ENCODE measurements around the gene RNU4-1. TPM values are rescaled to one million over a fixed set of nuclear protein-coding genes. Genes with fewer than 3 reads are reported as not detected.
"Not testable (repeated sequence)": the region's sequence is repeated elsewhere in the genome, so short reads cannot be mapped to it uniquely, and the experiment has no call there.

Gene RNU4-1
- under 0.01 TPM in 1 of 2 replicates, not detected in the other for total RNA-seq (2014; rRNA removed; shearing (Covaris generic))

DNA sequence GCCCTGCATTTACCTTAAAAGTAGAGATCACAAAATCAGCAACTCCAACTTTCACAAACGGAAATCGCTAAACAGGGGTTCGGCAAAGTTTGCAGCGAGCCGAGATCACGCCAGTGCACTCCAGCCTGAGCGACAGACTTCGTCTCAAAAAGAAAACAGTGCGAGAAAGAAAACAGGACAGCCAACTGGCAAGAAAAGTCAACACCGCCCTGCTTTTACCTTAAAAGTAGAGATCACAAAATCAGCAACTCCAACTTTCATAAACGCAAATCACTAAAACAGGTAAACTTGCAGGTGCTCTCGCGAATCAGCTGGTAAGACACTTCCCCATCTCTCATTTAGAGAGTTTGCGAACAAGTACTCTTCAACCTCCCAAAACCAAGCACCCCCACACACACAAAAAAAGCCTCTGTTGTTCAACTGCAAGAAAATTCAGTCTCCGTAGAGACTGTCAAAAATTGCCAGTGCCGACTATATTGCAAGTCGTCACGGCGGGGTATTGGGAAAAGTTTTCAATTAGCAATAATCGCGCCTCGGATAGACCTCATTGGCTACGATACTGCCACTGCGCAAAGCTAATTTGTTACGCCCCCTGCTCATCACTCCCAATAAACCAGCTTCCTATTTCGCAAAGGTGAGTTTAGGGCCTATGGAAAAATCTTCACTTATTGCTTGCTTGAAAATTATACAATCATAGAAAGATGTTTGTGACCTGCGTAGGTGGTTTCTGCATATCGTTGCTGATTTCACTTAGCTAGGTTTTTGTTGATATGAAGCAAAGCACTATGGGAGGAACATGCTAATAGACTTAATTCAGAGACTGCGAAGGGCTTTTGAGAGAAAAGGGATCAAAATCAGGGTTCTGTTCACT is at the start of gene RNU4-1:
RNU4-1 (minus strand) TSS at position 577 of the 871 bp plus-strand sequence.
- peak; percentile 96 for DNase-seq (ENCODE audit: low read depth)

DNA sequence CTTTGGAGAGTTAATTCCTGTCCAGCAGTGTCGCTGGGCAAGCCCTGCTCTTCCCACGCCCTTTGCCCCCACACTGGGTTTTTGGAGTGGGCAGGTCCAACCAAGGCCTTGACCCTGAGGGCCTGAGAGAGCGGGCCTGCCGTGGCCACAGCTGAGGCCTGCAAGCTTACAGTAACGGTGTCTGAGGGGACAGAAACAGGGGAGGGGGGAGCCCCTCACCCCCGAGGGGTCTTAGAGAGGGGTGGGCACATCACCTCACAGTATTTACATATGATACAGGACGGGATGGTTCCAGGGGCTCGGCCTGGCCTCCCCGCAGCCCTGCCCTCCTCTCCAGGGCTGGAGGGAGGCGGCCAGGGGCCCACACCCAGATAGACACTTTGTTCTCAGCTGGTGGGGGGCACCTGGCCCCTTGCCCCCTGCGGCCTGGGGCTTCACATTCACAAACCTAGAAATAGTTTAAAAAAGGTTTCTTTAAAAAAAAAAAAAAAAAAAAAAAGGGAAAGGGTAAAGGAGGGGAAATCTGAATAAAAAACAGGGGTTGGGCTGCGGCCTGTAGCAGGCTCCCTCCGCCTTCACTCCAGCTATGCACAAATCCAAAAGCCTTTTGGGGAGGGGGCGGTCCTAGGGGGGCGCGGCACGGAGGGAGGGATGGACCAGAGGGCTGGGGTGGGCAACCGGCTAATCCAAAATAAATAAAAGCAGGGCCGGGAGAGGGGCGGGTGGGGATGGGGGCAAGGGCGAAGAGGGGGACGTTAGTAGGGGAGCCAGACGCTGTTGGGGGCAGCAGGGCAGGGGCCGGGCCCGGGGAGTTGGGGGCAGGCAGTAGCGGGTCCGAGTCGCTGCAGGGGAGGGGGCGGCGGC is 49.4 kb upstream of the RNU4-1 start:
- DNase-seq (ENCODE audit: low read depth), result no peak

DNA sequence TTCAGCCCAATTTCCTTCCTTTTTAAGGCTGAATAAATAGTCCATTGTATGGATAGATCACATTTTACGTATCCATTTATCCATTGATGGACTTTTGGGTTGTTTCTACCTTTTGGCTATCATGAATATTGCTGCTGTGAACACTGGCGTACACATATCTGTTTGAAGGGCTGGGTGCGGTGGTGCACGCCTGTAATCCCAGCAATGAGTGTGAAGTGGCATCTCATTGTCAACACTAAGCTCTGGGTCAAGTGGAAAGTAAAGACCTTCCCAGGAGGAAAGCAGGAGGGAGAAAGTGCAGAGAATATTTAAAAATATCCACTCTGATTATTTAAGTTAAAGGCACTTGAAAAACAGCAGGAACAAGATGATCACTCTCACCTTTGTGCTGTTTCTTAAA is 46.2 kb upstream of the RNU4-1 start:
- no peak for DNase-seq (ENCODE audit: low read depth)

DNA sequence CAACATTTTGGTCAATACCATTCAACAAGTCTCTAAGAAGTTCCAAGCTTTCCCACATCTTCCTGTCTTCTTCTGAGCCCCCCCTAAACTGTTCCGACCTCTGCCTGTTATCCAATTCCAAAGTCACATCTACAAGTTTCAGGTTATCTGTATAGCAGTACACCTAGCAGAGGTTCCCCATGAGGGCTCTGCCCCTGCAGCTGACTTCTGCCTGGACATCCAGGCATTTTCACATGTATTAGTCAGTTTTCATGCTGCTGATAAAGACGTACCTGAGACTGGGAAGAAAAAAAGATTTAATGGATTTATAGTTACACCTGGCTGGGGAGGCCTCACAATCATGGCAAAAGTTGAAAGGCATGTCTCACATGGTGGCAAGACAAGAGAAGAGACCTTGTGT is 44.7 kb upstream of the RNU4-1 start:
- no peak for DNase-seq (ENCODE audit: low read depth)

DNA sequence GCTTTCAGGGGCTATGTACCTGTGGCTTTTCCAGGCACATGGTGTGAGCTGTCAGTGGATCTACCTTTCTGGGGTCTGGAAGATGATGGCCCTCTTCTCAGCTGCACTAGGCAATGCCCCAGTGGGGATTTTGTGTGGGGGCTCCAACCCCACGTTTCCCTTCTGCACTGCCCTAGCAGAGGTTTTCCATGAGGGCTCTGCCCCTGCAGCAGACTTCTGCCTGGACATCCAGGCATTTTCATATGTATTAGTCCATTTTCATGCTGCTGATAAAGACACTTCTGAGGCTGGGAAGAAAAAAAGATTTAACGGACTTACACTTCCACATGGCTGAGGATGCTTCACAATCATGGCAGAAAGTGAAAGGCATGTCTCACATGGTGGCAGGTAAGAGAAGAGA is 43.4 kb upstream of the RNU4-1 start:
- DNase-seq (ENCODE audit: low read depth), result not testable (repeated sequence)

DNA sequence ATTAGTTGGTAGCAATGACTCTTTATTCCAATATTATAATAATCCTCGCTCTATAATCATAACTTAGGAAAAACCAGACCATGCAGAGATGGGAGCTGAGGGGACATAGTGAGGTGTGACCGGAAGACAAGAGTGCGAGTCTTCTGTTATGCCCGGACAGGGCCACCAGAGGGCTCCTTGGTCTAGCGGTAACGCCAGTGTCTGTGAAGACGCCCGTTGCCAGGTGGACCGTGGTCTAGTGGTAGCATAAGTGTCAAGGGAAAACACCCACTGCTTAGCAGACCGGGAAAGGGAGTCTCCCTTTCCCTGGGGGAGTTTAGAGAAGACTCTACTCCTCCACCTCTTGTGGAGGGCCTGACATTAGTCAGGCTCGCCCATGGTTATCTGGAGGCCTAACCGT is 42.4 kb upstream of the RNU4-1 start:
- DNase-seq (ENCODE audit: low read depth), result peak; percentile 50

DNA sequence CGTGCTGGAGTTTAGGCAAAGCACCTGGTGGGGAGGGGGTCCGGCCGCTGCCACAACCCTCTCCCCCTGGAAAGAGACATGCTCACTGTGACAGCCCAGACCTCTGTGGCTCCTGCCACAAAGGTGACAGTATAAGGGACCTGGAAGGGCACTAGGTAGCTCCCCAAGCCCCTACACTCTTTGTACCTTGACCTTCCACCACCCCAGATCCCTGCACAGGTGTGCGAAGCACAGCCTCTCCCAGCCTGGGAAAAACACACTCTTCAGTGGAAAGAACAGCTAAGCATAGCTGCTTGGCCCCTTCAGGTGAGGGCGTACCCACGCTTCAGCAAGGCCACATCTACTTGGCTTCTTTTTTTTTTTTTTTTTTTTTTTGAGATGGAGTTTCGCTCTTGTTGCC is 39.5 kb upstream of the RNU4-1 start:
- DNase-seq (ENCODE audit: low read depth), result no peak

DNA sequence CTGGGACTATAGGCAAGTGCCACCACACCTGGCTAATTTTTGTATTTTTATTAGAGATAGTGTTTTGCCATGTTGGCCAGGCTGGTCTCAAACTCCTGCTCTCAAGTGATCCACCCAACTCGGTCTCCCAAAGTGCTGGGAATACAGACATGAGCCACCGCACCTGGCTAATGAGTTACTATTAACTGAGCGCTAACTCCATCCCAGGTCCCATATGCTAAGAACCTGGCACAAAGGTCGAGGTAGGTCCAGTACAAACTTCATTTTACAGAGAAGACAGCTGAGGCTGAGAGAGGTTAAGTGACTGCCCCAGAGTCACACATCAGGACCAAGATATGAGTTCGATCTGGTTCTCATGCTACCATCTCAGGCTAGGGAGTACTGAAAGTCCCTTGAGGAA is 39.0 kb upstream of the RNU4-1 start:
- no peak for DNase-seq (ENCODE audit: low read depth)

DNA sequence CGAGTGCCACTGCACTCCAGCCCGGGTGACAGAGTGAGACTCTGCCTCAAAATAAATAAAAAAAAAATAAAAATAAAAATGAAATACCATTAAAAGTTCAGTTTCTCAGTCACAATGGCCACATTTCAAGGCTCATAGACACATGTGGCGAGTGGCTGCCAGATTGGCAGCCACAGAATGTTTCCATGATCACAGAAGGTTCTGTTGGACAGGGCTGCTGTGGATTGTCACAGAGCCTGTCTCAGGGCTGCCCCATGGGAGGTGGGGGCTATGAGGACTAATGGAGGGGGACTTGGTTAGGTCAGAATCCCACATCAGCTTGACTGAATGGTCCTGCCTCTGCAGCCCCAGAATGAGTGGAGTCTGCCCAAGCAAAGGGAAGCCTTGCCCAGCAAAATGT is 38.4 kb upstream of the RNU4-1 start:
- DNase-seq (ENCODE audit: low read depth), result no peak

DNA sequence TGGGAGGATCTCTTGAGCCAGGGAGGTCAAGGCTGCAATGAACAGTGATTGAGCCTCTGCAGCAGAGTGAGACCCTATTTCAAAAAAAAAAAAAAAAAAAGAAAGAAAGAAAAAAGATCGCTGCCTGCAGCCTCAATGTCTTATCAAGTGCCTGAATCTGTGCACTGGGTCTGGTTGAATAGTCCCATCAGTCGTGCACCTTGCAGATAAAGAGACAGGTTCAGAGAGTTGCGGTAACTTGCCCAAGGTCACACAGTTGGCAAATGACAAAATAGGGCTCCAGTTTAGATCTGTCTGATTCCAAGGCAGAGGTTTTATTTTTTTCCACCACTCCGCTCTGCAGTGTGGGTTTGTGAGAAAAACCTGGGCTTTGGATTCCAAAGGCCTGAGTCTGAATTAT is 35.2 kb upstream of the RNU4-1 start:
- no peak for DNase-seq (ENCODE audit: low read depth)

DNA sequence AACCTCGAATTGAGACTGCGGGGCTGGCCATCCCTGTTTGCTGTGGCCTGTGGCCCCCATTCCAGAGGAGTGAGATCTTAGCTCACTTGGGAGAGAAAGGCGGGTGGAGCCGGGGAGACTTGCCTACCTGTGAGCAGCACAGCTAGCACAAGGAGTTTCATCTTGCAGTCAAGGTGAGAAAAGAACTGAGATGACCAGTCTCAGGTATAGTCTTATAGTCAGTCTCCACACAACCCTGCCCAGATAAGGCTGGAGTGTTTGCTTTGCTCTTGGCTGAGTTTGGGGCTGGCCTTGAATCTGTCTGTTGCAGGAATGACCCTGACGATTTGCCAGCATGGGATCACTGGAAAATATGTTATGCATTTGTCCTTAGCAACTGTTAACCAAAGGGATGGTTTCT is 34.6 kb upstream of the RNU4-1 start, which contains the start of gene PLA2G1B:
PLA2G1B (minus strand) TSS at position 187 of the 400 bp plus-strand sequence; CDS start at position 161, 26 bp downstream.
- no peak for DNase-seq (ENCODE audit: low read depth)

DNA sequence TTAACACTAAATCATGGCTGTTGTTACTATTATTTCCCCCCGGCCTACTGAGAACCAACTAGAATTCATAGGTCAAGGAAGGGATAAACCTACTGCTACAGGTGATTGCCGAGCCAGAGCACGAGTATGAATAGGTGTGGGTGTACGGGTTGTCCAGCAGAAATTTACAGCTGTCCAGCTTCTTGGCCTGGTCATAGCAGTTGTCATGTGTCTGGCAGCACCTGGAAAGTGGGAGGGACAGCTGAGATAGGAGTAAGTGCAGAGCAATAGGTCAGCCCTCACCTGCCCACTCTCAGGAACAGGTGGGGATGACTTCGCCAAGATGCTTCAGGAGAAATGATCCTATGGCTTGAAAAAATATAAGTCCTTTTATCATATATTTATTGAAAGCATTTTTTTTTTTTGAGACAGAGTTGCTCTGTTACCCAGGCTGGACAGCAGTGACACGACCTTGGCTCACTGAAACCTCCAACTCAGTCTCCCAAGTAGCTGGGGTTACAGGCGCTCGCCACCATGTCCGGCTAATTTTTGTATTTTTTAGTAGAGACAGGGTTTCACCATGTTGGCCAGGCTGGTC is 31.9 kb upstream of the RNU4-1 start:
- no peak for DNase-seq (ENCODE audit: low read depth)

DNA sequence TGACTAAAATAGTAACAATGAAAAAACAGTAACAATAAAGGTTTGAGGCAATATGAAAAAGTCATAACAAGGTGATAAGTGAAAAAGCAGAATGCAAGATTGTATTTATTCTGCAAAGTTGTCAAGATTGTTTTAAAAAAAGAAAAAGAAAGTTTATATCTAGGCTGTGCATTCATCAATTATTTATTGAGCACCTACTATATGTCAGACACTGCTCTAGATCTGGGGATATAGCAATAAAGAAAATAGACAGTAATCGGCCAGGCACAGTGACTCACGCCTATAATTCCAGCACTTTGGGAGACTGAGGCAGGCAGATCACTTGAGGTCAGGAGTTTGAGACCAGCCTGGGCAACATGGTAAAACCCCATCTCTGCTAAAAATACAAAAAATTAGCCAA is 30.7 kb upstream of the RNU4-1 start:
- DNase-seq (ENCODE audit: low read depth), result no peak

DNA sequence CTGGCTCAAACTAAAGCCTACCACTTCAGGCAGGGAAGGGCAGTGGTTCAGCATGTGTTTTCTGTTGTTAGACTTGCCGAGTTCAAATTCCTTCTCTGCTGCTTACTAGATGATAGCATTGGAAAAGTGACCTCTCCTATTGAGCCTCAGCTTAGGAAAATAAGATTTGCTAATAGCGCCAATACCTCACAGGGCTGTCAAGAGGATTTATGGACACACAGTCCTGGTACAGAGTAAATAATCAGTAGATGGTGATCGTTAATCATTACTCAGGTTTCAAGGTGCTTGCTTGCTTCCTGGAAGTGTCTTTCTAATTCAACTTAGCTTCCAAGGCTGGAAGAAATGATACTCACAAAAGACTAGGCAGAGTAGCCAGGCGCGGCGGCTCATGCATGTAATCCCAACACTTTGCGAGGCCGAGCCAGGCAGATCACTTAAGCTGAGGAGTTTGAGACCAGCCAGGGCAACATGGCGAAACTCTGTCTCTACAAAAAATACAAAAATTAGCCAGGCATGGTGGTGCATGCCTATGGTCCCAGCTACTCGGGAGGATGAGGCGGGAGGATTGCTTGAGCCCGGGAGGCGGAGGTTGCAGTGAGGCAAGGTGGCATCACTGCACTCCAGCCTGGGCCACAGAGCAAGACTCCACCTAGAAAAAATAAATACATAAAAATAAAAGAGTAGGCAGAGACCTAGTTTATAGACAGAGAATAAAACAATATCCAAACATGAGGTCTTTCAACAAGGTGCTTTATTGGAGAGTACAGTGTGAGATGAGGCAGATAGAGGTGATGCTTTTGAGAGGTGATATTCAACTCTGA is 28.6 kb upstream of the RNU4-1 start:
- no peak for DNase-seq (ENCODE audit: low read depth)

DNA sequence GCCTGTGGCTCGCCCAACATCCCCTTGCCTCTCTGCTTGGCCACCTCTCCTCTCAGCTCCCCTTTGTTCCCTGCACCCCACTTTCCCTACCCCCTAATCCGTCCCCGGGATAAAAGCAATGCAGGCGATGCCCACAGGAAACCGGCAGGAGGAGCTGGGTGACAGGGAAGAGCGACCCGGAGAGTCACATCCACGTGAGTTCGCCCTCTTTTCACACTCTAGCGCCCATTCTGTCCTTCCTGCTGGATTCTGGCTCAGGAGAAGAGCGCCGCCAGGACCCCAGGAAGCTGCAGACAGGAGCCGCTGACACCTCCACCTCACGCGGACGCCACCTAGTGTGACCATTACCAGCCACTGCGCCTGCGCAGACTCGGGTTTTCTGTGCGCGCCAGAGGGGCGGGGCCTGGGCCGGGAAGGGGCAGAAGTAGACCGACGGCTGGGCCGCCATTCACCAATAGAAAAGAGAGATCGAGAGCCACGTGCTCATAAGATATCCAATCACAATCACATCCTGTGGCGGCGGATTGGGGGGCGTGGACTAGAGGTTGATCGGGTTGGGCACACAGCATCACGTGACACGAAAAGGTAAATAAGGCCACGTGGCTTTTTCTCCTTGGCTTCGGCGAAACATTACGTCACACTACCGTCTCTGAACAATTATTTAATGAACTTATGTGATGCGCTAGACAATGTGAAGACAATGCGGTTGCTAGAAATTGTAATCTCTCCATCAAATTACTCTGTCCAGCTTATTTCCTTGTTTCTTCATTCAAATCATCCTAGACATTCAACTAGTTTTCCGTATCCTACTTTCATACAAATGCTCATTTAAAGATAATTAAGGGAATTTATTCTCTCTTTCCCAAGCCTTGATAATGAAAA is 24.4 kb upstream of the RNU4-1 start:
- DNase-seq (ENCODE audit: low read depth), result peak; percentile 99

DNA sequence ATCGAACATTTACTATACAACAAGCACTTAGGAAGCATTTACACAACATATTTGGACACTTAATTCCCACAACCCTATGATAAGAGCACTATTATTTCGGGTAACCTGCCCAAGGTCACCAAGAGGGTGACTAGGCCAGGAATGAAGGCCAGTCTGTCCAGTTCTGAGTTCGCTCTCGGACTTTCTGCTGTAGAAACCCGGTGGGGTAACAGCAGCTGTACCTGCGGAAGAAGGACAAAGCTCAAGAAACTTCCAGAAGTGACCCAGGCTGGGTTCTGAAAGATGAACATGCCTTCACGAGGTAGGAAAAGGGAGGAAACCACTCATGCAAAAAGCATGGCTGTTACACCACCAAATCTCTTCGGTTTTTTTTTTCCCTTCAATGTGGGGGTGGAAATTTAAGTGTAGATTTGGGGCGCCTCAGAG is 23.8 kb upstream of the RNU4-1 start:
- DNase-seq (ENCODE audit: low read depth), result no peak

DNA sequence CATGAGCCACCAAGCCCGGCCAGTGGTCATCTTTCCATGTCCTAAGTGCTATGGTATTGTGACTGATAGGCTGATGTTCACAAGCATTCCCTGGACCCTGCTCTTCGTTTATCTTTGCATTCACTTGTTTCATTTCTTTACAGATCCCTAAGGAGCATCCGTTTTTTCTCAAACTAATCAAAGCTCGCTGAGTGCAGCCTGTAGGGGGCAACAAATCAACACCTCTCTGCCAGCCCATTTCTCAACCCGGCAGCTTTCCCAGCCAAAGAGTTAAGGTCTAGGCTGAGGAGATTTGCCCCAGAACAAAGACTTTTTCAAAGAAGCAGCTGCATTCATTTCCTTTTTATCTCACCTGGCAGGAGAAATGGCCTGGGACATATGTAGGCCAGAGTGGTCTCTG is 21.2 kb upstream of the RNU4-1 start:
- DNase-seq (ENCODE audit: low read depth), result no peak

DNA sequence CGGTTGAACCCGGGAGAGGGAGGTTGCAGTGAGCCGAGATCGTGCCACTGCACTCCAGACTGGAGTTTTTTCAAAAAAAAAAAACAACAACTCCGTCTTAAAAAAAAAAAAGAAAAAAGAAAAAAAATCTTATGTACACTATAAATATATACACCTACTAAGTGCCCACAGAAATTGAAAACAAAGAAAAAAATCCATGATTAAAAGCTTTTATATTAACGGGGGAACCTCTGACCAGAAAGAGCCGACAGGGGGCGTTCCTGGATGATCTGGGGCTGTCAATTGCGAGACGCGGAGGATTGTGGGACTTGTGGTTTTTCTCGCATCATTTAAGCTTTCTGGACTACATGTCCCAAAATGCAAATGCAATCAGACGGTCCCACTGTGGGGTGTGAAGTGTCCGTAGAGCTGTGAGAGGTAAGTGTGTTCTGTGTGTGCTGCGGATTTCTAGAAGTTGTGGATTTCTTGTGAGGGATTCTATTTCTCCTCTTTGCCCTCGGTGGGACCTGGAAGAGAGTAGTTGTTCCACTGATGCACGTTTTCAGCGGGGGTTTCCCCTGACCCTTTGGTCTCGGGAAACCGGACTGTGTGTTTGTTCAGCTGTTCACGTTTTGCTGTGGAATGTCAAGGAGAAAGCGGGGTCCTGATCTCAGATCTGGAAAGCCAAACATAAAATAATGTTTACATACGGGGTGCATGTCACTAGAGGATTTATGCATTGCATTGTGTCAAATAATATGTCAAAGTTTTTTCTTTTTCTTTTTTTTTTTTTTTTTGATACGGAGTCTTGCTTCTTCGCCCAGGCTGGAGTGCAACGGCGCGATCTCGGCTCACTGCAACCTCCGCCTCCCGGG is 9.2 kb upstream of the RNU4-1 start, which contains the start of gene SIRT4:
SIRT4 (plus strand) TSS at position 360 of the 854 bp plus-strand sequence. CDS start 1,241 bp downstream, outside the sequence.
- peak; percentile 94 for DNase-seq (ENCODE audit: low read depth)

DNA sequence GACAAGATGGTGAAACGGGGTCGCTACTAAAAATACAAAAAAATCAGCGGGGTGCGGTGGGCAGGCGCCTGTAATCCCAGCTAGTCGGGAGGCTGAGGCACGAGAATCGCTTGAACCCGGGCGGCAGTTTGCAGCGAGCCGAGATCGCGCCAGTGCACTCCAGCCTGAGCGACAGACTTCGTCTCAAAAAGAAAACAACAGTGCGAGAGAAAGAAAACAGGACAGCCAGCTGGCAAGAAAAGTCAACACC is 701 bp downstream of the RNU4-1 start:
- no peak for DNase-seq (ENCODE audit: low read depth)
